GM21526 (cell line): ENCODE measurements around the gene SLC6A17.

ENCODE experiments used
- ATAC-seq: cut with Tn5 transposase; IDR thresholded peaks from one replicate; pipeline ENCODE4 v1.9.1; 2021; ENCODE audit warnings: moderate library complexity; ENCODE audit not compliant: unreplicated experiment, low FRiP score

Gene SLC6A17

DNA sequence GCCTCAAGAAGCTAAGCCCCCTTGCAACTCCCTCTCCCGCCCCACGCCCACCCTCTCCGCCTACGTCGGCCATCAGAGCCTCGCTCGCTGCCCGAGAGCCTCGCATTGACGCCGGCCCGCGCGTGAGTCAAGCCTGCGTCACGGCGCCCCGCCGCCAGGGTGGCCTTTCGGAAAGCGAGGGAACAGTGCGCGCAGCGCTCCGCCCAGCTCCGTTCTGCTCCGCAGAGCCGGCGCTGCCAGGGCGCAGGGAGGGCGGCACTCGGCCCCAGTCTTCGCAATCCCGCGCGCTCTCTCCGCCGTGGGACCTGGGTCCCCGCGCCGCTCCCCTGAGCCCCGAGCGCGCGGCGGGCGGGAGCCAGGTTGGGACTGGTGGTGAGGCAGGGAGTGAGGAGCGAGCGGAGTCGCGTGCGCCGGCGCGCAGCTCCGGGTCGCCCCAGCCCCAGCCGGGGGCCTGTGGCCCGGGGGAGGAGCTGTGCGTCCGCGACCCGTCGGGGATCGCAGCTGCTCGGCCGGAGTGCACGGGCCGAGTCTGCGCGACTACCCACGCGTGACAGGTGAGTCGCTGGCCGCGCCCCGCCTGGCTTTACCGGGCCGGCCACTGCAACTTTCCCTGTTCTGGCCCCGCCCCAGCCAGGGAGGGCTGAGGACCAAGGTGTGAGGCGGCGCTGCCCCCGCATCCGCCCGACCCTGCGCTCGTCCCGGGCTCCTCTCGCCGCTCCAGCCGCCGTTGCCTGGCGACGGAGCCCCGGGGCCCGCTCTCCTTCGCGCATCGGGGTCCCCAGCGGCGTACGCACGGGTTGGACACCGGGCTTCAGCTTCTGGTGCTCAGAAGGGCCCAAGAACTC is at the start of gene SLC6A17:
Gene SLC6A17 (plus strand): TSS at position 165 of the 845 bp plus-strand sequence. CDS start 16,436 bp downstream, outside the sequence.
- no peak for ATAC-seq

DNA sequence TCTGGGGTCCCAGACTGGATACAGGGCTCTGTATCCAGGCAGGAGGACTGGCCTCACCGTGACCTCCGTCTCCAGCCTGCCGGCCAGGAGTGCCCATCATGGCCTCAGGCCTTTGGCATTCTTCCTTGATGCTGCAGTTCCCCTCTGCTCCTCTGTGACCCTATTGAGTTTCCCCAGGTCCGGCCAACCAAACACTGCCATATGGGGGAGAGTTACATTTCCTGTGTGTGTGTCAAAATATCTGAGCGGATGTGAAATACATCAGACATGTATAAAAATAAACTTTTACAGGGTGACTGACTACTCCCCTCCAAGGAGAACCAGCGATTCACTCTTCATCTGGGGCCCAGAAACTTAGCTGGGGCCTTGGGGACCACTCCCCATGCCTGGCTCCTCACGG is 48.2 kb upstream of the SLC6A17 start:
- no peak for ATAC-seq

DNA sequence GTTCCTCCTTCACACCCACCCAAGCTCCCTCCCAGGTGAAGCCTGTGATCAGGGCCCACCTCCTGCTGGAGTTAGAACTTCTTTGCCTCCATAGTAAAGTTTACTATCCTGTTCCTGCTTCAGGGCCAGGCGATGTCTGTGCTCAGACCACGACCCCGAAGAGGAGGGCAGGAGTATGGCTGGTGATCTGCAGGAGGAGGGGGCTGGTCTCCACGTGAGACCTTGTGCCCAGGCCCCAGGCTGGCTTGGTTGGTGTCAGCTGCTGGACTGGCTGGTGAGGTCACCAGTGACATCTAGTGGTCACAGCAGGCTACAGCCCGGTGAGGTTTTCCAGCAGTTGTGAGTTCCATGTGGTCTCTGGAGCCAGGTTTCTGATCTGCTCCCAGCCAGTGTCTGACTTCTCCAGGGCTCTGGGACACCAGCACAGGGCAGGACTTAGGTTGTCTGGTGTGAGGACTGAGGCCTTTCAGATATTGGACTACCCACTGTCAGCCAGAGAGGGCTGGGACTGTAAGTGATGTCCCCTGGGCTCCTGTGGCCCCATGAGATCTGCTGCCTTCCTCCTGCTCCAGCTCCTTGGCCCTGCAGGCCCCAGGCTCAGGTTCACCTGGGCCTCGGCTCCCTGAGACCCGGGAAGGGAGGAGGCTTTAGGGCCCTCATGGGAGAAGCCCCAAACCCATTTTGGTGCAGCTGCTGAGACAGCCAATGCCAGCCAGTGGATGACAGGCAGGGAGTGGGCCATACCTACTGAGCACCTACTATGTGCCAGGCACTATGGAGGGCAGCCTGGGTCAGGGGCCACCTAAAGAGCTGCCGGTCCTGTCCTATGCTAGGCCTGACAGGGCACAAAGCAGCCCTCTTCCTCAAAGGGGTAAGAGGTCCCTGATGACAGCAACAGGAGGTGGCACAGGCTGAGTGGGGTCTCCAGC is 44.0 kb upstream of the SLC6A17 start:
- no peak for ATAC-seq

DNA sequence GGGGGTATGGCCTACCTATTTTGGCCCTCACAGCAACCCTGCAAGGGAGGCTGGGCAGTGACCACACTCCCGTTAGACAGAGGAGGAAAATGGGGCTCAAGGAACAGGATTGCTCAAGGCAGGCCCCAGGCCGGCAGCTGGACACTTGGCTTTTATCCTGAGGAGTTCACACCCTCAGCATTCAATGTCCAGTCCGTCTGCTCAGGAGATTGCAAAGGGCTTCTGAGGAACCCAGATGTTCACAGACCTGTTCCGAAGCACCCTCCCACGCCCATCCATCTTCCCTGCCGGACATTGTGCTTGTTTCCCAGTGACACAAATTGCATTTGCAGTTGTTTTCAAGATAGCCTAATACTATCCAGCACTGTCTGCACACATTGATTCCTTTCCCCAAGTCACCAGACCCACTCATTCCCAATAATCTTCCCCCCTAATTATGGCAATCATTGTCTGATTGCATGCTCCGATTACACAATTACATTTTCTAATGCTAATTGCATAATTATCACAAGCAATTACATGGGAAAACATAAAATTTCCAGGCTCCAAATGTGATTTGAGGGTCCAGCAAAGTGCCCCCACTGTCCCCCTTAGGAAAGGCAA is 42.3 kb upstream of the SLC6A17 start:
- ATAC-seq = no peak

GRCh38 chr1:110111081-110111480 is 39.2 kb upstream of the SLC6A17 start:
- no peak for ATAC-seq

- no peak for ATAC-seq
Observed at GRCh38 chr1:110112143-110112542, 38.2 kb upstream of the SLC6A17 start, which contains the start of gene UBL4B. Gene UBL4B, plus strand, starts transcription at chr1:110112443. Its CDS starts 92 bp downstream, at chr1:110112535.

GRCh38 chr1:110112656-110113055 is 37.6 kb upstream of the SLC6A17 start:
- no peak for ATAC-seq

GRCh38 chr1:110113551-110113950 is 36.7 kb upstream of the SLC6A17 start:
- ATAC-seq = no peak

GRCh38 chr1:110114173-110114572 is 36.1 kb upstream of the SLC6A17 start:
- no peak for ATAC-seq

GRCh38 chr1:110114784-110115183 is 35.5 kb upstream of the SLC6A17 start:
- ATAC-seq = no peak

- ATAC-seq = no peak
Observed at GRCh38 chr1:110118636-110119396, 31.5 kb upstream of the SLC6A17 start.

- no peak for ATAC-seq
Observed at GRCh38 chr1:110119843-110120242, 30.5 kb upstream of the SLC6A17 start.

DNA sequence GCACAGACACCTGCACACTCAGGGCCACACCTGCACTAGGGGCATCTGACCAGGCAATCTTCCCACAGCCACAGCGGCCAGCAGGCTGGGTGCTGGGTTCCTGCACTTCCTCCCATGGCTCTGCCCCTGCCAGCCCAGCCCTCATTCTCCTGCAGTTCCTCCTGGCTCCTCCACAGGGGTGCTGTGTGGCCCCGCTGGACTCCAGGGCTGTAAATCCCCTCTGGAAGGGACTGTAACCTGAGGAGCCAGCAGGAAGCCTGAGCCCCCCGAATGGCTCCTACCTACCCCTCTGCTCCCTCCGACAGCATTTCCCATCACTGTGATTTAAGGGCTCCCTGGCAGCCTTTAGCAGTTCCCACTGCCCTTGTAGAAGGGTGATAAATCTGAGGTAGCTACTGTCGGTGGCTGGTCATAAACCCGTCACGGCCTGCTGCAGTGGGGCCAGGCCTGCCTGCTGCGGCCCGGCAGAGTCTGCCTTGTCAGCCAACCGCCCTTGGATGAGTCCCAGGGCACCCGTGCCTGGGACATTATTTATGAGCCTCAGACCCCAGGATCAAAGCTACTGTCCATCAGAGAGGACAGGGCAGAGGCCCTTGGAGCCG is 29.2 kb upstream of the SLC6A17 start:
- no peak for ATAC-seq

DNA sequence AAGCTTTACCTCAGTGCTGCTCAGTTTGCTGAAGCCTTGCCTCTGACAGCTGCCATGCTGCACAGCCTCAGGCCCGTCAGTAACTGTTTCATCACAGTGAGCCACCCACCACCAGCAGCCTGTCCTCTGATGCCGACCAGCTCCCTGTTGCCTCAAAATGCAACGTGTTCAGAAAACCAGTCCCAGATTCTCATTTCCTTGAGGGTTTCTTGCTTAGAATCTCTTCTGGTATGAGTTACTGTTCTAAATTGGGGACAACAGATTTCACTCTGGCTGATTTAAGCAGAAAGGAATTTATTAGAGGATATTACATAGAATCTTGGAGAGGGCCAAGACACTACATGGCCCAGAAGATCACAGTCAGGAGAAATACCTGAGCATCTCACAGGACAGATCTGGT is 27.1 kb upstream of the SLC6A17 start:
- no peak for ATAC-seq

DNA sequence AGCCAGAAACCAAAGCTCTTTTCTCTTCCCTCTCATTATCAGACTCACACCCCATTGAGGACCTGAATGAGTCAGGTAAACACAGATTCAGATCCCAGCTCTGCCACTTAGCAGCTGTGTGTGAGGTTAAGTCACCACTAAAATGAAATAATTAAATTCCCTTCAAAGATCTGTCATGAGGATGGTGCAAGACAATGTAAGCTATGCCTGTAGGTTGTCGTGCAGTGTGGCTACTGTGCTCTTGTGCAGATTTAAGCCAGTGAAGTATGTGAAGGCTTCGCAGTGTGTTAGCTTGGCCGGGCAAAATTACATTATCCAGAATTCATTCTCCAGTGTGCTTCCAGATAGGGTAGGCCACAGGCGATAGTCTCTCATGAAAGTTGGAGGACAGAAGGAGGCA is 24.5 kb upstream of the SLC6A17 start:
- ATAC-seq = no peak

DNA sequence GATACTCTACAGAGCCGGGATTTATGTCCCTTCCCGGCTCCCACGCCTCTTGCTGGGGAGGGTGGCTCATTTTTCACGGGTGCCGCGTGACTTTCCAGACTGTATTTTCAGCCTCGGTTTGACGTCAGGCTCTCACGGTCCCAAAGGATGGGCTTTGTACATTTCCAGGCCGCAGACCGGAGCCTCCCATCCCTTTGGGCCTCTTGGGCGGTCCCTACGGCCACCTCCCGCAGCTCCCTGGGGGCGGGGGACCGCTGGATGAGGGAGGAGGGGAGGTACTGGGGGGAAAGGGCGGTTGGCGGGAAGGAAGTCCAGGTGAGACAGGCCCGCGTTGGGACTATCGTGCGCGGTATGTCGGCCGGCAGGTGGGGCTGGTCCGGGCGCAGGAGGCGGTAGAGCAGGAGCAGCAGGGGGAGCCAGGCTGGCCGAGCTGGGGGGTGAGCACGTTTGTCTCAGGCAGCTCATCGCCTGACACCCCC is 20.1 kb upstream of the SLC6A17 start:
- ATAC-seq = no peak

GRCh38 chr1:110130989-110131388 is 19.3 kb upstream of the SLC6A17 start:
- no peak for ATAC-seq

- ATAC-seq = no peak
Observed at GRCh38 chr1:110132682-110133081, 17.6 kb upstream of the SLC6A17 start.

GRCh38 chr1:110133436-110133835 is 16.9 kb upstream of the SLC6A17 start:
- ATAC-seq = no peak
